GM18499 (cell line): ENCODE results near the gene EFEMP2.

Experiments used
- ATAC-seq: cut with Tn5 transposase; IDR thresholded peaks from one replicate; pipeline ENCODE4 v1.9.1; 2021; ENCODE audit warnings: moderate number of reproducible peaks; ENCODE audit not compliant: insufficient read depth, unreplicated experiment

Gene EFEMP2

GRCh38 chr11:65872586-65873317 is at the start of gene EFEMP2:
EFEMP2 (minus strand) TSS chr11:65872800; CDS start chr11:65872354, 446 bp downstream.
- ATAC-seq: no peak

GRCh38 chr11:65921876-65922275 is 49.3 kb upstream of the EFEMP2 start:
- no peak for ATAC-seq

- no peak for ATAC-seq
These were observed 48.5 kb upstream of the EFEMP2 start for GRCh38 chr11:65921033-65921555.

- no peak for ATAC-seq
These were observed 47.8 kb upstream of the EFEMP2 start for GRCh38 chr11:65920372-65920802.

- no peak for ATAC-seq
These were observed 47.2 kb upstream of the EFEMP2 start for GRCh38 chr11:65919573-65920371.

GRCh38 chr11:65919141-65919572 is 46.6 kb upstream of the EFEMP2 start, which contains the start of gene DRAP1:
DRAP1 (plus strand) TSS chr11:65919426; CDS start chr11:65919502, 76 bp downstream.
- no peak for ATAC-seq

- no peak for ATAC-seq
These were observed 45.9 kb upstream of the EFEMP2 start, which contains the start of gene C11orf68 for GRCh38 chr11:65918211-65919140. C11orf68 (minus strand) TSS chr11:65919062; CDS start chr11:65919031, 31 bp downstream.

- ATAC-seq: no peak
These were observed 45.0 kb upstream of the EFEMP2 start for GRCh38 chr11:65917434-65918210.

GRCh38 chr11:65917077-65917433 is 44.5 kb upstream of the EFEMP2 start:
- ATAC-seq: no peak

- ATAC-seq: no peak
These were observed 43.8 kb upstream of the EFEMP2 start for GRCh38 chr11:65916391-65916790.

GRCh38 chr11:65915821-65916251 is 43.2 kb upstream of the EFEMP2 start:
- no peak for ATAC-seq

GRCh38 chr11:65915101-65915820 is 42.7 kb upstream of the EFEMP2 start:
- ATAC-seq: no peak

GRCh38 chr11:65912845-65913244 is 40.2 kb upstream of the EFEMP2 start:
- ATAC-seq: no peak

- ATAC-seq: no peak
These were observed 39.3 kb upstream of the EFEMP2 start for GRCh38 chr11:65911682-65912568.

- no peak for ATAC-seq
These were observed 35.3 kb upstream of the EFEMP2 start for GRCh38 chr11:65907878-65908277.

- ATAC-seq: no peak
These were observed 34.0 kb upstream of the EFEMP2 start for GRCh38 chr11:65906602-65907001.

- no peak for ATAC-seq
These were observed 31.1 kb upstream of the EFEMP2 start for GRCh38 chr11:65903715-65904114.

- ATAC-seq: no peak
These were observed 30.5 kb upstream of the EFEMP2 start for GRCh38 chr11:65903068-65903481.
